A172 (cell line): ENCODE measurements around the gene BHLHE40. TPM values are rescaled to one million over a fixed set of nuclear protein-coding genes. Genes with fewer than 3 reads are reported as not detected.

ENCODE experiments used
- DNase-seq: peaks from one replicate; pipeline ENCODE4 v3.0.0-alpha.2; 2015; ENCODE audit warnings: low spot score
- total RNA-seq: library from RNA; depleted of rRNA; stranded (reverse); fragments of >200 nt; shearing (Covaris generic); gene quantifications from 2 replicates; pipeline ENCODE4 v1.2.3, GENCODE V29; 2014

The BHLHE40 gene
- total RNA-seq, 1 experiment from 2014 or later: 91.4 TPM

DNA sequence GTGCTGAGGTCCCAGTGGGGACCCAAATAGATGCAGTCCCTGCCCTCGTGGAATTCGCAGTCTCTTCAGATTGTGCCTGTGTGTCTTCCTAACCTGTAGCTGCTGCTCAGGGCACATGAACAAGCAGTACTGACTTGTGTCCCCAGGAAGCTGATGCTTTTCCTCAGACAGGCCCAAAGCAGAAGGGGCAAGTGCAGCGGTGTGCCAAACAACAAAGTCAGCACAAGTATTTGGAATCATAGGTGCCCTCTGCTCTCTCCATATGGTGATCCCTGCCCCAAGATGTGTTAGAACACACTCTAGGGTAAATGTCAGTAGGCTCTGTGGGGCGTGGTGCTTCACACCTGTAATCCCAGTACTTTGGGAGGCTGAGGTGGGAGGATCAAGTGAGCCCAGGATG is 21.9 kb downstream of the BHLHE40 start:
- DNase-seq: no peak

DNA sequence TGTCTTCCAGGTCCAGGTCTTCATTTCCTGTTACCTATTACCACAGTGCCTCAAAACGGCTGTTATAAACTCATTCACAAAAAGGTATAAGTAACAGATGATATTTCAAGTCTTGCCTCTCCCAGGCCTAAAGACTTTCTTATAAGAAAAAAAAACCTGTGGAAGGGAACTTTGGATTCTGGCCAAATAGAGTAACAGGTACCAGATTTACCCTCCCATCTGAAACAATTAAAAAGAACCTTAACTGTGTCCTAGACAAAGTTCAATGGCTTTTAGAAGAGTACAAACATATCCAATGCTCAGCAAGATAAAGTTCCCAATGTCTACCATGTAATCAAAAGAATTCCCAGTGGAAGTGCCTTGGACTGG is 22.6 kb downstream of the BHLHE40 start:
- DNase-seq: no peak

DNA sequence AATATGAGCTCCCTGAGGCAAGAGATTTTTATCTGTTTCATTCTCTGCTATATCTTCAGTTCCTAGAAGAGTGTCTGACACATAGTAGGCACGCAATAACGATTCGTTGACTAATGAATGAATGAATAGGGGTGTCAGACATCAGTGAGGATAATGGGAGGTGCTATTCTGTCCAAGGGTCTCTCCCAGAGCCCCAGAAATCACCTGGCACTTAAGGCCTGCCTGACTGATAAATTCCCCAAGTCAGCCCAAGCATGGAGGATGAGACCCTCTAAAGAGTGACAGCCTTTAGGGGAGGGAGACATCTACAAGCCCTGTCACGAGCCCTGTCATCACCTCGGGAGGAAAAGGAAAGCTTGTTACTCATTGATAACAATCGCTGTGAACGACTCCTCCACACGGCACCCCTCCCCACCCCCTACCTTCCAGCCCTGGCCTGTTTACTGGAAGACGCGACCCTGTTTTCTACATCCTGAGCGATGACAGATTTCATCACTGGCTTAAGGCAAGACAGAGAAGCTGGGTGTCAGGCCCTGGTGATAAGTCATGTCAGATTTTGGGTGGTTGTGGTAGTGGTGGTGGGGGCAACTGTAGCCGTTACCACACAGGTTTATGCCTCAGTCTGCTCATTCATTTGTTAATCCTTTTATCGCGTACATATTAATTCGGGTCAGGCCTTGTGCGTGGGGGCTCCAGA is 23.1 kb downstream of the BHLHE40 start:
- no peak for DNase-seq

GRCh38 chr3:5002871-5003247 is 23.6 kb downstream of the BHLHE40 start:
- no peak for DNase-seq

DNA sequence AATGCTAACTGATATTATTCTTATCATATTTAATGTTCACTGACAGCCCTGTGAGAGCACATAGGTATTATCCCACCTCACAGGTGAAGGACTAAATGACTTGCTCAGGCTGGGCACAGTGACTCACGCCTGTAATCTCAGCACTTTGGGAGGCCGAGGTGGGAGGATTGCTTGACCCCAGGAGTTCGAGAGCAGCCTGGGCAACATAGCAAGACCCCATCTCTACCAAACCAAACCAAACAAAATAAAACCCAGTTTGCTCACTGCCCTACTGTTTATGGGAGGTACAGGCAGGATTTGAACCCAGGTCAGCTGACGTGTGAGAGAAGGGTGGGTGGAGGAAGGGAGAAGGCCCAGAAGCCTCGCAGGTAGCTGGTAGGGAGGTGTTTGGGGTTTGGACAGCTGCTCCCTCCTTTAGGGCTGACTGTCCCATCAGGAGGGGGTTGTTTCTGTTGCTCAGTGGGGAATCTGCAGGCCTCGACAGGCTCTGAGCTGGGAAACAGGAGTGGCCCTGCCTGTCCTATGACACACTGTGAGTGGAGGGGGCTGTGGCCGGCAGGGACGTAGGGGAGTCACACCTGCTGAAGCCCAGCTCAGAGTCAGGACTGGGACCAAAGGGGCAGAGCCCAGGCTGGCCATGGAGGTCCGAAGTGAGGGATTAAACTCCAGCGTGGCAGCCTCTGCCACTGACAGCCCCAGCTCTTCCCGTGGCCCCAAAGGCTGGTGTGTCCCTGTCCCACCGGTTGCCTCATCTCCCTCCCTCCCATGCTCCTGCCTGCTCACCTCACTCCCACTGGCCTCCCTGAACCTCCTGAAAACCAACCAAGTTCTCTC is 25.3 kb downstream of the BHLHE40 start:
- DNase-seq: no peak

- DNase-seq: no peak
Observed at GRCh38 chr3:5005367-5005766, 26.1 kb downstream of the BHLHE40 start.

- no peak for DNase-seq
Observed at GRCh38 chr3:5006755-5007202, 27.5 kb downstream of the BHLHE40 start.

GRCh38 chr3:5007873-5008272 is 28.6 kb downstream of the BHLHE40 start:
- no peak for DNase-seq

- no peak for DNase-seq
Observed at GRCh38 chr3:5009506-5010109, 30.4 kb downstream of the BHLHE40 start.

DNA sequence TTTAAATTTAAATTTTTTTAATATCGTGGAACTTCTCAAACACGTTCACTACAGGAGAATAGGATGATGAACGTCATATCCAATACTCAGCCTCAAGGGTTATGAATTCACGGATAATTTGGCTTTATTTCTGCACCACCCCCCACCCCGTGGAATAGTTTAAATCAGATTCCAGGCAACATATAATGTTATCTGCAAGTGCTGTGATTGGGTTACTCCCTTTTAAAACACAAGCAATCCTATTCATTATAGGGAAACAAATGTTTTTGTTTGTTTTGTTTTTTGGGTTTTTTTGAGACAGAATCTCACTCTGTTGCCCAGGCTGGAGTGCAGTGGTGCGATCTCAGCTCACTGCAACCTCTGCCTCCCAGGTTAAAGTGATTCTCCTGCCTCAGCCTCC is 30.9 kb downstream of the BHLHE40 start:
- DNase-seq: no peak

DNA sequence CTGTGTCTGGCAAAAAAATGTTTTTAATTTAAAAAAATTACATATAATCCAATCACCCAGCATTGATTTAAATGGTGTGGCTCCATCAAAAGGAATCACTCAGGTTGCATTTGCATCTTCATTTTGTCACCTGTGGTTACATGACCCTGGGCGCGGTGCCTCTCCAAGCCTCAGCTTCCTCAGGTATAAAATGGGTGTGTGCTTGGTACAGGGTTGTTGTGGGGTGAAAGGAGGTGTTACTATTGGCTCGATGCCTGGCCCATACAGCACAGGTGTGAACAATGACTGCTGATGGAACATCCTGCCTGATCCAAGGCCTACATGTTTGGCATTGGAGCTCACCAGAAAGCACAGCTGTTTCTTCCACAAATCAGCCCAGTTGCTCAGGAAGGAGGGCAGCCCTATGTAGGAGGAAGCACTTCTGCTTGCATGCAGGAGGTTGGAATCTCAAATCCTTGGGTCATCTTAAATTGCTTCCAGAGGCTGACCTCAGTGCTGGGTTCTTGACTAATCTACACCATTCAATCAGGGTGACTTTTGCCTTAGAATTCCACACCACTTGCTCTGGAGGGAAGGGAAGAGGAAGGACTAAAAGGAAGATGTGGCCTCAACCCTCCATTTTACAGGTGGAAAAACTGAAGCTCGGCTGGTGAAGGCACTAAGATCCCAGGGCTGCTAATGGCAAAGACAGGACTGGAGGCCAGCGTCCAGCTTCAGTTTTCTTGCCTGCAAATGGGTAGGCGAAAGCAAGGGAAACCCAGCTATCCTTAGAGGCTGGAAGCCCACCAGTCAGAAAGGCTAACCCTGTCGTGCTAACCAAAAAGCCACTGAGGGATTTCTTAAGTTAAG is 31.7 kb downstream of the BHLHE40 start:
- DNase-seq: no peak

- no peak for DNase-seq
Observed at GRCh38 chr3:5011555-5012256, 32.5 kb downstream of the BHLHE40 start.

GRCh38 chr3:5012367-5012766 is 33.1 kb downstream of the BHLHE40 start:
- no peak for DNase-seq

DNA sequence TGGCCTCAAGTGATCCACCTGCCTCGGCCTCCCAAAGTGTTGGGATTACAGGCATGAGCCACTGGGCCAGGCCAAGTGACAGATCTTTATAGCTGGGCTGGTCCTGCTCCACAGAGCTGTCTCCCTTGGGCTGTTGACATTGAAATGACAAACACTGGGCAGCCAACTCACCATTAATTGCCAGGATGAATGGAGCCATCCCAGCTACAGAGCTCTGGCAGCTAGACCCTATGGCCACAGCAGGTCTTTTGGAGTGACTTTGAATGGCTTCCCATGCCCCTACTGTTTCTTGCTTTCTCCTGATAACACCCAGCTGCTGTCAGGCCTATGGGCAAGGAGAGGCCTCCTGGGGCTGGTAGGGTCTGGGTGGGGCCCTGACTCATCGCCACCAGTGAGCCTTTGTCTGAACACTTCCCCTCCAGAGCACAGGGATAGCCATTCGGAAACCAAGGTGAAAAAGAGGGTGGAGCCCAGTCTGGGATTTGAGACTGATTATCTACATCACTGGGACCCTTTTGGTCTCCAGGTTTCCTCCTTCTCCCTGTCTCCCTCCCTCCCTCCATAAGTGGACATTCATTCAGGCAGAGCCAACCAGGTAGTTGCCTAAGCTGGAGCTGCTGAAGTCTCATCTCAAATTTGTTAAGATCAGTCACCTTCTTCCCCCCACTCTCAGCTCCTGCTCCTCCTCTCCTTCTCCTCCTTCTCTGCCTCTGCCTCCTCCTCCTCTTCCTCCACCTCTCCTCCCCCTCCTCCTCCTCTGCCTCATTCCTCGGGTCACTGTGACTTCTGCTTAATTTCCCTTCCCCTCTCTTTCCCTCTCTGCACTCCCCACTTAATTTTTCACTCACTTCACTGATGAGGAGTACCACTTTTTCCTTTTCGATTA is 34.0 kb downstream of the BHLHE40 start:
- peak; percentile 98 for DNase-seq

GRCh38 chr3:5014391-5014790 is 35.2 kb downstream of the BHLHE40 start:
- no peak for DNase-seq

DNA sequence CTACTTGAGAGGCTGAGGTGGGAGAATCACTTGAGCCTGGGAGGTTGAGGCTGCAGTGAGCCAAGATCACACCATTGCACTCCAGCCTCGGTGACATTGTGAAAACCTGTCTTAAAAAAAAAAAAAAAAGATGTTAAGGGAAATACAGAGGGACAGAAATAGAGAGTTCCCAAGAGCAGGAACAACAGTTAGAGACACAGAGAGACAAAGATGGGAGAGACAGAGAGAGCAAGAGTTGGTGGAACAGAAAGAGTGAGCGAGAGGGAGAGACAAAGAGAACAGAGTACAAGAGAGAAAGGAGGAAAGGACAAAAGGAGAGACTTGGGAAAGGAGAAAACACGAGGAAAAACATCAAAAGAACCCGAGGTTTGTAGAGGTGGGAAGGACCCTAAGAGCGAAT is 35.8 kb downstream of the BHLHE40 start:
- no peak for DNase-seq

DNA sequence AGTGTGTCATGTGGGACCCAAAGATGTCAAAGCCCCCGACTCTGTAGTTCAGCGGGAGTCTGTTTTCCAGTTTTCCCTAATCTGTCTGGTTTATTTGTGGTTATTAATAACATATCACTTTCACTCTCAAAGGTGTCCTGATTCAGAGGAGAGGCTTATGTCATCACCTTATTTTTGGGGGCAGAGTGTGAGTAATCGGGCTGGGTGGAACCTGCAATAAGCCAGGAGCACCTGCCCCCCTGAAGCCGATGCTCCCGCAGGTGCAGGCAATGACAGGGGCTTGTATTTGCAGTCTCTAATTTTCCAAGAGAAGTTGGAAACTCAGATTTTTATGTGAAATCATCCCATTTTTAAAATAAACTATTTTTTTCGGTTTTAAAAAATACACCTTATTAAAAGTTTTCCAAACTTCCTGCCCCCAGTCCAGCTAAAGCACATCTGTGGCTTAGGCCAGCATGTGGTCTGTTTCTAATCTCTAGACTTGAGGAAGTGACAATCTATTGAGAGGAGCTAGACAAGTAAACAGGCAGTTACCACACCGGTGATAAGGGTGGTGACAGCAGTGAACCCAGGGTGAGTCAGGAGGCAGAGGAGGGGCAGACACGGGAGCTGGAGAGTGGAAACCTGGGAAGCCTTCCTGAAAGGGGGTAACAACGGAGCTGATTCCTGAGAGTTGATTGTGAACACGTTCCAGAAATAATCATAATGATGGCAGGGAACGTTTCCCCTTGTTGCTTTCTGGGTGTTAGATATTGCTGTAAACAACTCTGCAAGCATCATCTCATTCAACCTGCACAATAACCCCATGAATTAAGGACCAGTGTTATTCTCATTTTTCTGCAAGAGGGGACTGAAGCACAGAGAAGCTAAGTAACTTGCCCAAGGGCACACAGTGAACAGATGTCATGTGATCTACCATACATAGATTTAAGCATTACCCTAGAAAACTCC is 37.2 kb downstream of the BHLHE40 start:
- peak; percentile 96 for DNase-seq

DNA sequence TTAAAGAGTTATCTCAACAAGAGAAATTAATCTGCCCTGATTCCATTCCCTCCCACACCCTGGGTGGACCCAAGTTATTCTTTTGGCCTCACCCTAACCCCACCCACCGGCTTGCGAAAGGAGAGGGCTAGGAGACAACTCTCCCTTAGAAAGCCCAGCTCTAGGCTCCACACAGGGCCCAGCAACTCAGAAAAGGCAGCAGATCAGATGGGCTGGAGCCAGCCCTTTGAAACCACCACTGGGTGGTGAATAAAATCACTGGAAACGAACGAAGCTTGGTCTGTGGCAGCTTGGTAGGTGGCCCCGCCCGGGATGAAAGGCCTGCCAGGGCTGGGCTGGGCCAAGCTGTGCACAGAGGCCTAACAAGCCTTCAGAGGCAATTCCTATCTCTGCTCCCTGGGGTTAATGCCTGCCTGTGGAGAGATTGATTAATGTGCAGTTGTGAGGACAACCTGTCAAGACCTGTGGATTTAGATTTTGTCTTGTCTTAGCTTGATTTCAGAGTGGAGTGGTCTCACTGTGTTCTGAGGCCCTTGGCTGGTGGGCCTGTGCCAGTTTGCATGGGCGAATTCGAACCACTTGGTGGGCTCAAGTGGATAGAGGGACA is 38.8 kb downstream of the BHLHE40 start:
- DNase-seq: peak; percentile 86
